COLO668 (cell line): ENCODE results near the gene HPSE2.

Experiments used
- DNase-seq: peaks from one replicate; lab custom pipeline; 2025; ENCODE audit not compliant: unreplicated experiment; lab: John Stamatoyannopoulos, UW

The HPSE2 gene

GRCh38 chr10:98628206-98628605 lies 607.4 kb downstream of the HPSE2 start:
- no peak for DNase-seq

DNA sequence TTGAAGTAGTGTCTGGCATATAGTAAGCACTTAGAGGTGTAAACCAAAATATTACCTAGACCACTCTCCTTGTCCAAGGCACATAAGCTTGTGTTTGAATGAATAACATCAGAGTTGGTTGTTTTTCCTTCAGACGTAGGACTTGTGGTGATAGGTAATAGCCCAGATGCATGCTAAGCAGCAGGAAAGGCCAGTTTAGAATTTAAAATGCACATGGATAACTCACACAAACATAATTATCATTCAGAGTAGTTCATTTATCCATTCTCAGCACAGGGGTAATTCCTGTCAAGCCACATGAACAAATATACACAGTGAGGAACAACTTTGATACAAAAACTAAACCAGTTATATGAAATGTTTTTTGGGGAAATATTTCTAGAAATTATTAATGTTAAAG lies 607.9 kb downstream of the HPSE2 start:
- DNase-seq = no peak

DNA sequence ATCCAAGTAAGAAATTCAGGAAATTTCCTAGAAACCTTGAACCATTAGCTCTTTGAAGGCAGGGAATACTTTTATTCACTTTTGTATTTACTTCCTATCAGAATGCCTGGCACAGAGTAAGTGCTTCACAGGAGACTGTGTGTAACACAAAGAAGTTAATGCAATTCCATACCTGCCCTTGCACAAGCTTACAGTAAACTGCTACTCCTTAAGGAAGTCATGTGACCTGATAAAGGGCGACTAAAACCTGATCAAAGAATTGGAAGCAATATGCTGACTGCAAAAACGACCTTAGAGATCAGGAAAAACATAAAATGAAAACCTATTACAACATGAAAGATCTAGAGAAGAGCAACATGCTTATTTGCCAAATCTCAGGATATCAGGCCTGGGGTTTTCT lies 610.7 kb downstream of the HPSE2 start:
- DNase-seq = no peak

DNA sequence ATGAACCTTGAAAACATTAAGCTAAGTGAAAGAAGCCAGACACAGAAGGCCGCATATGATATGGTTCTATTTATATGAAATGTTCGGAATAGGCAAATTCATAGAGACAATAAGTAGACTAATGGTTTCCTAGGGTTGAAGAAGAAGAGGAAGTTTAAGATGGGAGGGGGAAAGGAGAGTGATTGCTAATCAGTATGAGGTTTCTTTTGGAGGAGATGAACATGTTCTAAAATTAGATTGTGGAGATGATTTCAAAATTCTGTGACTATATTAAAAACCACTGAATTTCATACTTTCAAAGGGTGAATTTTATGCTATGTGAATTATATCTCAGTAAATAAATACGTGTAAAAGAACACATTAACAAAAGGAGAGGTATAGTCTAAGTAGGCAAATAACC lies 612.5 kb downstream of the HPSE2 start:
- no peak for DNase-seq

DNA sequence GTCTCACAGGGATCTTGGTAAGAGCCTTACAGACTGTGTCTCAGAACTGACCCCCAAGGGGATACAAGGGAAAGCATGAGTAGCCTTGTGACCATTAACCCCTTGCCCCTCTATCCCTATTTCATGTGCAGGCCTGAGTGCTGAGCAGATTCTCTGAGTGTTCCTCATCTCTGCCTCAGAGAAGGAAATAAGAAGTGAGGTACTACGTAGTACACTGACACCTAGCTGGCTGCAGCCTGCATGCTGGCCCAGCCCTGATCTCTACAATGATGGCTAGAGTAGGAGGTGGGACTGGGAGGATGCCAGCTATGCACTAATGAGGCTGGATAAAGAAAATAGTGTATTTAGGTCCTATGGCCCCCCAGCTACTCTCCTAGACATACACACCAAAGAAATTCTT lies 614.0 kb downstream of the HPSE2 start:
- DNase-seq = no peak

DNA sequence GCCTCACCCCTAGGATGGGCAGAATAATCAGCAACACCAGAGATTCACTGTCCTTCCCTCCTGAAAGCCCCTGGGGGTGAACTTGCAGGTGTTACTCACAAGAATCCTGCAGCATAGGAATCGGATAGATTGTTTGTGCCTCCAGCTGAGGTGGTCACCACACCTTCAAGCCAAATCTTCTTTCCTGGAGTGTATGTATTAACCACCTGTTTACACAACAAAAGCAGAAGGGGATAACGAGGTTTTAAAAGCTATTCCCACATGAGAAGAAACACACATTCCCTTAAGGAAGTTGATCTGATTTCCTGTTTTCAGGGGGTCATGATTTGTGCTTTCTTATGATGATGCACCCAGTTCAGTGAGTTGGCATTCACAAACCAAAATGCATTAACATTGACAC lies 615.1 kb downstream of the HPSE2 start:
- no peak for DNase-seq

DNA sequence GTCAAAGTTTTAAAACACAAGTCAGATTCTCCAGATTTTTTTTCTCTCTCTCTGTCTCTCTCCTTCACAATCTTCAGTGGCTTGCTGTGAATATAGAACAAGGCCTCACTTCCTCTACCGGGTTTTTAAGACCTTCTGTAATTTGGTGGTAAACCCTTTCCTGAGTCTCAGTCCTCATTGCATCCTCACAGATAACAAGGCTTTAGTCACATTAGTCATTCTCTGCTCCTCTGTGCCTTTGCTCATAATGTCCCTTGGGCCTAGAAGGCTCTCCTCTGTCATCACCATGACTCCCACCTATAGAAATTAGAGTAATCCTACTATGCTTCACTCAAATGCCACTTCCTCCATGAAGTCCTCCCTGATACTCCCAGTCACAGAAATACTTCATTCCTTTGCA lies 616.2 kb downstream of the HPSE2 start:
- DNase-seq = no peak

DNA sequence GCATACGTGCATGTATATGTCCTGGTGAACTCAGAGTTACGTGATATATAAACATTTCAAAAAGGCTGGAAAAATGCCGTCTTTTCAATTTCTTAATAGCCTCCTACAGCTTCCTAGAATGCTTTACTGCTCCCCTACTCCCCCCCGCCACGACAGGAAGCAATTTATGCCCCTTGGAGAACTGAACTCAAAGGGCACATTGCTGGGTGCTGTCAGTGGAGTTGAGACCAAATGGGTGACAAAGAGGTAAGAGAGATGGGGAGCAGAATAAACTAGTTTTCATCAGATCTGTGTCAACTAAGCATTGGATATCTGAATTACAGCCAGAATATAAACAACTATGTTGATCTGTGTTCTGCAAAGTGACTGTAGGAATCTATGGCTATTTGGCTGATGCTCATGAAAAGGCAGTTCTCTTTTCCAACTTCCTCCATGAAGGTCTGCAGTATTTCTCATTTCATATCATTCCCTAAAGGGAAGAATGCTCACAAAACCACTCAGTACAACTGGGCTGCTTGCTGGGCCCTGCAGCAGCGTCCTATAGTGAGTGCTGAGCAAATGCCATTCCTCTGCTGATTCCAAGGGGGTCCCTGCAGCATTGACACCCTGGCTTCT lies 617.6 kb downstream of the HPSE2 start:
- no peak for DNase-seq

GRCh38 chr10:98613446-98613845 lies 622.2 kb downstream of the HPSE2 start:
- DNase-seq = no peak

DNA sequence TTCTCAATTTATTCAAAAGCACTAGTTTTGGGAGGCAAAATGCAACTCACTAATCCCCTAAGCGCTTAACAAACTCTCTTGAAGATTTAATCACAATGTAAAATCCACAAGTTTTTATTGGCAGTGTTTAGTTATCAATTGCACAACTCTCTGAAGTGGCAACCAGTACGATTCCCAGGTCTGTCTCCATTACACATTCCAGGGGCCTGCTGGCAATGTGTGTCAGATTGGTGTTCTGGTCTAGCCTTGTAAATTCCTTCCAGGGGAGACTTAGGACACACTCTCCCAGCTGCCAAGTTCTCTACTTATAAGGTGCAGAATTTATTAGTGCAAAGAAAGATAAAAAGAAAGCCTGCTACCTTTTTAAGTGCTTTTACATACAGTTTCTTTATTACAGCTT lies 624.2 kb downstream of the HPSE2 start:
- no peak for DNase-seq

- no peak for DNase-seq
Measured at GRCh38 chr10:98610836-98611235, 624.8 kb downstream of the HPSE2 start.

GRCh38 chr10:98610301-98610700 lies 625.4 kb downstream of the HPSE2 start:
- DNase-seq = no peak

GRCh38 chr10:98609265-98609664 lies 626.4 kb downstream of the HPSE2 start:
- no peak for DNase-seq

DNA sequence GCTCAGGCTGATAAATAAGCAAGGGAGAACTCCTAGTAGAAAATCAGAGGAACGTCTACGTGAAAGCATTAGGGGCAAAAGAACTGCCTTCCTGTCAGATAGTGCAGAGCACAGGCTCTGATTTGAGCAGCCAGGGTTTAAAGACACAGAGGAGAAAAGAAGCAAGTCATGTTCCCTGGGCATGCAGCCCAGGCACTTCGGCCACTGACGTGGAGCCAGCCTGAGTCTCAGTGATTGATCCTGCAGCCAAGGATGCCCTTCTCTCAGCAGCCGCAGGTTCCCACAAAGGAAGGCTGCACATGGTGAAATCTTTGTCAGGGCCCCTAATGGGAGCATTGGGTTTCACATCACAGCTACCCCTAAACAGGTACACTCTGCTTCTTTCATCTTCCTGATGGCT lies 627.2 kb downstream of the HPSE2 start:
- DNase-seq = no peak

GRCh38 chr10:98602224-98602623 lies 633.4 kb downstream of the HPSE2 start:
- DNase-seq = no peak

DNA sequence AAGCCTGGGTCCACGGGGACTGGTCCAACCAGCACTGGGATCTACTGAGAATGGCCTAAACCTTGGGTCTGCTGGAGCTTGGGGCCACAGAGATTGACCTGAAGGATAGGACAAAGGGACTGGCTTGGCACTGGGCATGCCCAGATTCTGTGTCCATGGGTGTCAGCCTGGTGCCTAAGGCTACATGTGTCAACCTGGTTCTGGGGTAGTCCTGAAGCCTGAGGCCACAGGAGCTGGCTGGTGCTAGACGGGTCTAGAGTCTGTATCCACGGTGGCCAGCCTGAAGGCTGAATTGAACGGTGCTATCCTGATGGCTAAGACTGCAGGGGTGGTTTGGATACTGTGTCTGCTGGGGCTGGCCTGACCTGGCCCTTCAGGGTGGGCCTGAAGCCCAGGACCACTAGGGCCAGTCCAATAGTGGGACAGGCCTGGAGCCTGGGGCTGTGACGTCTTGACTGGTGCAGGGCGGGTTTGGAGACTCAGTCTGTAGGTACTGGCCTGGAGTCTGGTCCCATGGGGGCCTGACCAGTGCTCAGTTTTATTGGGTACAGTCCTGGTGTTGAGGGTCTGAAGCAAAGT lies 636.5 kb downstream of the HPSE2 start:
- DNase-seq = no peak

GRCh38 chr10:98596404-98596803 lies 639.2 kb downstream of the HPSE2 start:
- DNase-seq = no peak

- no peak for DNase-seq
Measured at GRCh38 chr10:98589691-98590090, 646.0 kb downstream of the HPSE2 start.

DNA sequence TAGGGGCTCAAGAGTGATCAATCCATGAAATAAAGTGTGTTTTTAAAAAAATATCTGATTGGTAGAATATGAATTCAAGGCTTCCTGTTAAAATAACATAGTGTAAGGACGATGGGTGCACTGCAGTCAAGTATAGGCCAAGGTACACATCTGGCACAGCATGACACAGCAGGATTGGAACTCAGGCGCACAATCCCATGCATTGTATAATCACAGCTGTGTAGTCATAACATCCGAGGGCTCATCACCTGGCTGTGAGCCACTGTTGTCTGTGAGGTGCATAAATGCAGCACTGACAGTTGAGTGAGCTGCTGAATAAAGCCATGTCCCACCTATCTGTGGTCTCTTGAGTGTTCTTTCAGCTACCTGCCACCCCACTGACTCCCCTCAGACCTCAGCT lies 646.6 kb downstream of the HPSE2 start:
- DNase-seq = no peak

DNA sequence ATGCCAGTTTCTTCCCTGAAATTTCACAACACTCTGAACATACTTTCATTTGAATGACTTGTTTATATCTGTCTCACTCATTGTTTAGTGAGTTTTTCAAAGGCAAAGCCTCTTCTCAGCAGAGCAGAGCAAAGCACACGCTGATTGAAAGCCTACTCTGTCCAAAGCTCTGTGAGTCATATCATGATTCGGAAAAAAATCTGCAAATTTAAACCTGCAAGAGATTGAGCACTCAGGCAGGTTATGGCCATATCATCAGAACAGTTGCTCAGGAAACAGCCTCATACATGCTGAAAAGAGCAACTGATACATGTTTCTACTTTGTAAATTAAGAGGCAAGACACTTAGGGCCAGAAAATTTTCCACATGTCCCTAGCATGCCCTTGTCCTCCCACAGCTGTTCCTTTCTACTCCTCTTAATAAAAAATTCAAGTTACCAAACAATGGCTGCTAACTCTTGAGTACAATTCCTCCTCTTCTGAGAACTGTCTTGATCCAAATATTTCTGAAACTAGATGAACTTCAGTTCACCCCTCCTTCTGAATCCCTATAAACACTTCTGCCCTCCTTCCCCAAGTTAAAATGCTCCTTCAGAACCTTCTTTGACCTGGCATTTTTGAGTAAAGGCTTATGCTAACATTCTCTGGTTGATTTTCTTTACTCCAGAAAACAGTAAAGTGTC lies 648.4 kb downstream of the HPSE2 start:
- no peak for DNase-seq

GRCh38 chr10:98586096-98586495 lies 649.6 kb downstream of the HPSE2 start:
- no peak for DNase-seq

DNA sequence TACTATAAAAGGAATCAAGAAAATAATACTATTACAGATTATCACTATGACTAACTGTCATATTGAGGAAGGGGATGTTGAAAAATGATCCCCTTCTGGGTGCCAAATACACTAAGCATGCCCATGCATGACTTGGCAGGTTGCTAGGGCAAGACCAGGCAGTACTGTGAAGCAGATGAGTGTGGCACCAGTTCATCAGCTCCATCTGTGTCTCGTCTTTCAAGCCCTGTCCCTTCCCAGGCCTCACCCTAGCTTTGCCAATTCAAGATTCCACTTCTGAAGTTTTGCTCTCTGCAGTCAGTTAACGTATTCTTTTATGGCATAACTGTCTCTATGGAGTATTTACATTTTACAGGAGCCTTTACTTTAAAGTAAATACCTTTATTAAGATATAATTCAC lies 653.3 kb downstream of the HPSE2 start:
- DNase-seq = no peak

DNA sequence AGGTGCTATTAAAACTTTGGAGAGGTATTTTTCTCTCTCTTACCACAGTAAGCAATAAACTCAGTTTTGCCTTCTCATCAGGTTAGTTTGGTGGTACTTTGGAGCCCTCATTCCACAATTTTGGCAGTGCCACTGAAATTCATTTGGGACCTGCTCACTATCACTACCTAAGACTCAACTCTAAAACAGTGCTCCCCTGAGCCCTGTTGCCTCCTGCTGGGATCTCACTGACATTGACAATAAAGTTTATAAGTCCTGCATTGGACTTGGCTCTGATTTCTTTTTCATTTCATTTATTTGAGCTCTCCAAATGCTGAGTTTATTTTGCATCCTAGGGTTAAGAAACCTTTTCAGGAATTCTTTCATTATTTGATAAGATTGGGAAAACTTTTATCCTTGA lies 658.1 kb downstream of the HPSE2 start:
- no peak for DNase-seq
